CD4-positive, CD25-positive, alpha-beta regulatory T cell (primary cell): ENCODE data around the gene LFNG. TPM values are rescaled to one million over a fixed set of nuclear protein-coding genes. Genes with fewer than 3 reads are reported as not detected.

Source experiments
- ATAC-seq, 2 donors: fragments of 150-1000 bp; cut with Tn5 transposase; one replicate each; pipeline ENCODE4 v1.10.0; 2021; ENCODE audit warnings: low read depth in 2 of 2, moderate number of reproducible peaks in 2 of 2, moderate library complexity in 1 of 2
- DNase-seq, 3 donors: peaks; one replicate each; pipeline versions ENCODE4 v3.0.0 to v3.0.0-alpha.2; 2012 to 2022; ENCODE audit warnings: mixed read lengths in 1 of 3
- H3K27ac ChIP-seq: one replicate; pipeline ENCODE4 v1.7.0; 2013; ENCODE audit warnings: mild to moderate bottlenecking, low read length; ENCODE audit not compliant: insufficient read depth, poor library complexity, severe bottlenecking
- H3K27me3 ChIP-seq: one replicate; pipeline ENCODE4 v1.7.0; 2013; ENCODE audit warnings: low read length; ENCODE audit not compliant: control insufficient read depth, insufficient read depth
- H3K36me3 ChIP-seq: one replicate; pipeline ENCODE4 v1.7.0; 2013; ENCODE audit warnings: mild to moderate bottlenecking, low read length, moderate library complexity; ENCODE audit not compliant: control insufficient read depth, insufficient read depth
- H3K4me1 ChIP-seq: 2 replicates; pipeline ENCODE4 v1.7.0; 2013; ENCODE audit warnings: mild to moderate bottlenecking, low read length; ENCODE audit not compliant: insufficient read depth, control insufficient read depth, poor library complexity, severe bottlenecking
- H3K4me3 ChIP-seq: one replicate; pipeline ENCODE4 v1.7.0; 2013; ENCODE audit warnings: low read depth, mild to moderate bottlenecking, low read length, moderate library complexity
- H3K9me3 ChIP-seq, 2 experiments: 1 replicate in 1 of 2; 2 replicates in 1 of 2; pipeline ENCODE4 v1.7.0; 2013; ENCODE audit warnings: low read length in 2 of 2, mild to moderate bottlenecking in 1 of 2, moderate library complexity in 1 of 2; ENCODE audit not compliant: control insufficient read depth in 2 of 2
- H3K27ac Mint-ChIP-seq, 3 donors: one replicate each; pipeline ENCODE4 v1.8.0; 2020 to 2022; ENCODE audit warnings: mild to moderate bottlenecking in 3 of 3, mixed read lengths in 3 of 3, moderate library complexity in 2 of 3
- H3K27me3 Mint-ChIP-seq: one replicate; pipeline ENCODE4 v1.8.0; 2022; ENCODE audit warnings: mild to moderate bottlenecking, mixed read lengths
- H3K36me3 Mint-ChIP-seq: one replicate; pipeline ENCODE4 v1.8.0; 2020; ENCODE audit warnings: mixed read lengths
- H3K4me1 Mint-ChIP-seq, 4 donors: one replicate each; pipeline ENCODE4 v1.8.0; 2020 to 2022; ENCODE audit warnings: mixed read lengths in 4 of 4, mild to moderate bottlenecking in 1 of 4
- H3K4me3 Mint-ChIP-seq, 4 donors: one replicate each; pipeline ENCODE4 v1.8.0; 2020 to 2022; ENCODE audit warnings: mild to moderate bottlenecking in 4 of 4, mixed read lengths in 4 of 4, moderate library complexity in 3 of 4
- H3K9me3 Mint-ChIP-seq, 7 donors: one replicate each; pipeline ENCODE4 v1.8.0; 2020 to 2022; ENCODE audit warnings: mixed read lengths in 7 of 7, mild to moderate bottlenecking in 3 of 7, moderate library complexity in 2 of 7
- polyA plus RNA-seq, 4 donors: library from polyadenylated mRNA; unstranded; fragments of 300-500 nt; fragmentation: Illumina TruSeq; gene quantifications; one replicate each; pipeline ENCODE4 v1.2.3, GENCODE V29; 2021
- total RNA-seq: library from RNA; stranded (reverse); gene quantifications from one replicate; pipeline ENCODE4 v1.2.3, GENCODE V29; 2022

LFNG gene
- total and polyA plus RNA-seq, 5 donors from 2014 or later: 2.1 to 215 (median 3.3) TPM

- Histone ChIP-seq H3K36me3 (no peaks in the 10 kb centered on the region), H3K9me3 (no peaks in the 10 kb centered on the region), H3K27ac (peak overlapping the region; percentile 98), H3K4me3 (peak overlapping the region; percentile 32), H3K4me1 (peaks cover 70% of the 10 kb centered on the region), H3K27me3 (no peaks in the 10 kb centered on the region)
- peak overlapping the region in 3 of 4 donors; percentile 84 to 95 (median 88) for H3K4me3 Mint-ChIP-seq
- ATAC-seq (no peak), DNase-seq (no peak)
- H3K27ac Mint-ChIP-seq: peak overlapping the region; percentile 94 to 98 (median 97)
- no peaks in the 10 kb centered on the region for H3K36me3 Mint-ChIP-seq
- H3K9me3 Mint-ChIP-seq: no peaks in the 10 kb centered on the region
- H3K27me3 Mint-ChIP-seq: peaks cover 4% of the 10 kb centered on the region
- H3K4me1 Mint-ChIP-seq: peaks cover 0 to 42% (median 26%) of the 10 kb centered on the region in 4 donors
Observed at GRCh38 chr7:2511769-2512168, 7.8 kb upstream of the LFNG start.

GRCh38 chr7:2512179-2512661, 7.4 kb upstream of the LFNG start:
- no peaks in the 10 kb centered on the region for H3K36me3 ChIP-seq
- peaks cover 70% of the 10 kb centered on the region for H3K4me1 ChIP-seq
- H3K27me3 ChIP-seq: no peaks in the 10 kb centered on the region
- H3K9me3 ChIP-seq: no peaks in the 10 kb centered on the region
- peak overlapping the region; percentile 32 for H3K4me3 ChIP-seq
- H3K27ac Mint-ChIP-seq: peak overlapping the region; percentile 94 to 98 (median 97)
- no peak for ATAC-seq
- H3K9me3 Mint-ChIP-seq: no peaks in the 10 kb centered on the region
- H3K4me1 Mint-ChIP-seq: peaks cover 0 to 42% (median 27%) of the 10 kb centered on the region in 4 donors
- peak overlapping the region; percentile 98 for H3K27ac ChIP-seq
- peak in 2 of 3 donors; percentile 30 to 43 for DNase-seq
- no peaks in the 10 kb centered on the region for H3K36me3 Mint-ChIP-seq
- peak overlapping the region in 3 of 4 donors; percentile 84 to 96 (median 88) for H3K4me3 Mint-ChIP-seq
- peaks cover 4% of the 10 kb centered on the region for H3K27me3 Mint-ChIP-seq

- H3K9me3 ChIP-seq: no peaks in the 10 kb centered on the region
- peak overlapping the region in 3 of 4 donors; percentile 84 to 96 (median 88) for H3K4me3 Mint-ChIP-seq
- peaks cover 70% of the 10 kb centered on the region for H3K4me1 ChIP-seq
- peaks cover 0 to 43% (median 28%) of the 10 kb centered on the region in 4 donors for H3K4me1 Mint-ChIP-seq
- ATAC-seq (no peak), DNase-seq (no peak)
- no peaks in the 10 kb centered on the region for H3K27me3 ChIP-seq
- H3K36me3 ChIP-seq: no peaks in the 10 kb centered on the region
- H3K27me3 Mint-ChIP-seq: peaks cover 4% of the 10 kb centered on the region
- H3K27ac Mint-ChIP-seq: peak overlapping the region; percentile 94 to 98 (median 97)
- H3K27ac ChIP-seq: peak overlapping the region; percentile 98
- H3K9me3 Mint-ChIP-seq: no peaks in the 10 kb centered on the region
- H3K36me3 Mint-ChIP-seq: no peaks in the 10 kb centered on the region
- peak overlapping the region; percentile 19 for H3K4me3 ChIP-seq
Observed at GRCh38 chr7:2512713-2513112, 6.9 kb upstream of the LFNG start.

GRCh38 chr7:2513702-2514101, 5.9 kb upstream of the LFNG start:
- peak overlapping the region in 1 of 4 donors; percentile 43 for H3K4me3 Mint-ChIP-seq
- H3K4me1 ChIP-seq: peaks cover 70% of the 10 kb centered on the region
- no peaks in the 10 kb centered on the region for H3K9me3 Mint-ChIP-seq
- H3K27me3 ChIP-seq: no peaks in the 10 kb centered on the region
- ATAC-seq (no peak), DNase-seq (no peak)
- H3K4me3 ChIP-seq: no peak overlapping the region
- H3K27ac Mint-ChIP-seq: peak overlapping the region; percentile 94 to 98 (median 97)
- H3K27ac ChIP-seq: peak overlapping the region; percentile 98
- peaks cover 2% of the 10 kb centered on the region for H3K27me3 Mint-ChIP-seq
- no peaks in the 10 kb centered on the region for H3K36me3 Mint-ChIP-seq
- no peaks in the 10 kb centered on the region for H3K9me3 ChIP-seq
- peaks cover 0 to 41% (median 28%) of the 10 kb centered on the region in 4 donors for H3K4me1 Mint-ChIP-seq
- no peaks in the 10 kb centered on the region for H3K36me3 ChIP-seq

GRCh38 chr7:2514473-2515423, 4.8 kb upstream of the LFNG start:
- Mint-ChIP-seq H3K27ac (no peak overlapping the region), H3K36me3 (no peaks in the 10 kb centered on the region), H3K4me1 (peaks cover 0 to 31% (median 24%) of the 10 kb centered on the region in 4 donors)

GRCh38 chr7:2515424-2516193, 4.0 kb upstream of the LFNG start:
- no peak overlapping the region for H3K27ac Mint-ChIP-seq

More at GRCh38 chr7:2514473-2515423, 4.8 kb upstream of the LFNG start:
- no peak for ATAC-seq
- Histone ChIP-seq H3K4me3 (no peak overlapping the region), H3K36me3 (no peaks in the 10 kb centered on the region), H3K27ac (no peak overlapping the region), H3K4me1 (peaks cover 66% of the 10 kb centered on the region), H3K27me3 (no peaks in the 10 kb centered on the region), H3K9me3 (no peaks in the 10 kb centered on the region)
- H3K4me3 Mint-ChIP-seq: no peak overlapping the region
- H3K27me3 Mint-ChIP-seq: no peaks in the 10 kb centered on the region
- no peak for DNase-seq
- H3K9me3 Mint-ChIP-seq: no peaks in the 10 kb centered on the region

GRCh38 chr7:2516194-2516555, 3.4 kb upstream of the LFNG start:
- no peaks in the 10 kb centered on the region for H3K27me3 Mint-ChIP-seq
- peak overlapping the region in 1 of 4 donors; percentile 15 for H3K4me3 Mint-ChIP-seq
- Histone ChIP-seq H3K4me1 (peaks cover 53% of the 10 kb centered on the region), H3K36me3 (peaks cover 2% of the 10 kb centered on the region), H3K9me3 (no peaks in the 10 kb centered on the region), H3K27me3 (no peaks in the 10 kb centered on the region), H3K27ac (no peak overlapping the region), H3K4me3 (no peak overlapping the region)
- no peak for ATAC-seq
- no peak for DNase-seq
- H3K27ac Mint-ChIP-seq: no peak overlapping the region
- H3K9me3 Mint-ChIP-seq: peaks cover 0 to 1% (median 0%) of the 10 kb centered on the region in 7 donors
- H3K4me1 Mint-ChIP-seq: peaks cover 0 to 18% (median 16%) of the 10 kb centered on the region in 4 donors
- H3K36me3 Mint-ChIP-seq: peaks cover 3% of the 10 kb centered on the region

More at GRCh38 chr7:2515424-2516193, 4.0 kb upstream of the LFNG start:
- Histone ChIP-seq H3K4me3 (no peak overlapping the region), H3K9me3 (no peaks in the 10 kb centered on the region), H3K27ac (no peak overlapping the region), H3K36me3 (peaks cover 2% of the 10 kb centered on the region), H3K4me1 (peaks cover 57% of the 10 kb centered on the region), H3K27me3 (no peaks in the 10 kb centered on the region)
- H3K27me3 Mint-ChIP-seq: no peaks in the 10 kb centered on the region
- DNase-seq (no peak), ATAC-seq (no peak)
- no peaks in the 10 kb centered on the region for H3K9me3 Mint-ChIP-seq
- H3K4me3 Mint-ChIP-seq: peak overlapping the region in 1 of 4 donors; percentile 58
- peaks cover 0 to 22% (median 19%) of the 10 kb centered on the region in 4 donors for H3K4me1 Mint-ChIP-seq
- H3K36me3 Mint-ChIP-seq: peaks cover under 1% of the 10 kb centered on the region
